HepG2 (cell line): ENCODE data around the gene GINS3. TPM values are rescaled to one million over a fixed set of nuclear protein-coding genes. Genes with fewer than 3 reads are reported as not detected.

Experiments
- ATAC-seq: fragments of 200-7000 bp; cut with Tn5 transposase; 3 replicates; pipeline ENCODE4 v1.9.1; 2020; ENCODE audit warnings: mild to moderate bottlenecking, moderate library complexity
- BruUV-seq: library from RNA; stranded (reverse); fragments of 400-500 nt; replicated peaks from 2 replicates; lab custom pipeline; 2021; lab: Mats Ljungman, UMichigan
- CTCF ChIA-PET: fragments of 300-600 bp; formaldehyde crosslinking; extraction: SDS; loops from one replicate; lab custom pipeline; 2021; ENCODE audit warnings: low total read pairs, inconsistent platforms, low intra/inter-chr PET ratio; lab: Yijun Ruan, JAX
- POLR2A ChIA-PET: fragments of 350-600 bp; sonication (Branson Sonifier 250); formaldehyde crosslinking; loops from one replicate; lab custom pipeline; 2020; ENCODE audit warnings: antibody characterized with exemption, inconsistent platforms; lab: Yijun Ruan, JAX
- DNase-seq: peaks from one replicate; pipeline ENCODE4 v3.0.0-alpha.2; 2015; ENCODE audit warnings: low spot score
- FAIRE-seq: peaks from 3 replicates; lab custom pipeline; 2011; peaks lifted over from hg19 to GRCh38; lab: Jason Lieb, UNC
- H2AFZ ChIP-seq: one replicate; pipeline ENCODE4 v1.6.1; 2011; ENCODE audit warnings: low read length, inconsistent platforms
- H3K27ac ChIP-seq: fragments of 300-600 bp; 3 replicates; pipeline ENCODE4 v1.8.0; 2011; ENCODE audit warnings: mixed run types, mild to moderate bottlenecking, mixed read lengths, low read length, inconsistent platforms; ENCODE audit not compliant: insufficient read depth; ENCODE audit errors: extremely low read length
- H3K27me3 ChIP-seq, 2 experiments: fragments of 200-600 bp in 1 of 2; 2 replicates in 1 of 2; 3 replicates in 1 of 2; pipeline versions ENCODE4 v1.6.0 to v1.8.0; 2011; ENCODE audit warnings: low read length in 2 of 2, mild to moderate bottlenecking in 2 of 2, moderate library complexity in 2 of 2, inconsistent platforms in 1 of 2; ENCODE audit not compliant: insufficient read depth in 2 of 2, control insufficient read depth in 1 of 2
- H3K36me3 ChIP-seq, 2 experiments: fragments of 200-600 bp in 1 of 2; replicated peaks in 1 of 2; 2 replicates in 1 of 2; 3 replicates in 1 of 2; pipeline versions ENCODE4 v1.5.1 to v1.8.0; 2011; ENCODE audit warnings: low read length in 2 of 2, inconsistent platforms in 1 of 2; ENCODE audit not compliant: insufficient read depth in 2 of 2, control insufficient read depth in 1 of 2
- H3K4me1 ChIP-seq: 2 replicates; pipeline ENCODE4 v1.5.1; 2012; ENCODE audit warnings: low read length, inconsistent platforms; ENCODE audit not compliant: insufficient read depth
- H3K4me2 ChIP-seq: 2 replicates; pipeline ENCODE4 v1.6.0; 2011; ENCODE audit warnings: low read depth, low read length, inconsistent platforms
- H3K4me3 ChIP-seq, 3 experiments: fragments of 200-600 bp in 1 of 3; sonication (generic), shearing (Covaris generic) in 1 of 3; replicated peaks in 1 of 3; 2 replicates each; pipeline ENCODE4 v1.5.1; 2011 to 2016; ENCODE audit warnings: low read length in 3 of 3, inconsistent platforms in 2 of 3, low read depth in 2 of 3, mild to moderate bottlenecking in 2 of 3, control low read depth in 1 of 3, mixed read lengths in 1 of 3; ENCODE audit not compliant: insufficient read depth in 1 of 3
- H3K79me2 ChIP-seq: one replicate; pipeline ENCODE4 v1.6.1; 2011; ENCODE audit warnings: low read length, inconsistent platforms; ENCODE audit not compliant: insufficient read depth
- H3K9ac ChIP-seq: 2 replicates; pipeline ENCODE4 v1.6.0; 2011; ENCODE audit warnings: mild to moderate bottlenecking, low read depth, low read length, inconsistent platforms; ENCODE audit not compliant: insufficient read depth
- H3K9me3 ChIP-seq: 2 replicates; pipeline ENCODE4 v1.5.1; 2012; ENCODE audit warnings: mild to moderate bottlenecking, low read length
- H4K20me1 ChIP-seq: 2 replicates; pipeline ENCODE4 v1.6.0; 2011; ENCODE audit warnings: inconsistent platforms, mild to moderate bottlenecking, low read length, moderate library complexity; ENCODE audit not compliant: insufficient read depth
- DNMT1 ChIP-seq: sonication (generic); formaldehyde crosslinking; IDR thresholded peaks from 2 replicates; pipeline ENCODE4 v1.5.1; 2020; ENCODE audit warnings: mild to moderate bottlenecking, missing genetic modification reagents
- IRX3 ChIP-seq: sonication (generic); formaldehyde crosslinking; IDR thresholded peaks from 2 replicates; pipeline ENCODE4 v1.8.1; 2023; ENCODE audit warnings: mild to moderate bottlenecking, low read depth, missing genetic modification reagents, borderline replicate concordance
- ZBTB42 ChIP-seq: sonication (generic); formaldehyde crosslinking; IDR thresholded peaks from 2 replicates; pipeline ENCODE4 v1.5.0; 2020; ENCODE audit warnings: mild to moderate bottlenecking, missing genetic modification reagents
- ZNF629 ChIP-seq: sonication (generic); formaldehyde crosslinking; conservative IDR thresholded peaks from 2 replicates; pipeline ENCODE4 v1.5.0; 2020; ENCODE audit warnings: missing genetic modification reagents
- WGBS: methylation state at CpG from one replicate; pipeline ENCODE4 v1.1.6; 2017; ENCODE audit warnings: low lambda C conversion rate; 5-methylcytosine and 5-hydroxymethylcytosine counted together
- in situ Hi-C: cut with HindIII; loops from 2 replicates; pipeline ENCODE4 v1.10.0; 2017; ENCODE audit warnings: low pct_unique_long_range_greater_than_20kb; ENCODE audit not compliant: extremely low pct_ligation_motif_present
- intact Hi-C: fragments of 100-400 bp; cut with micrococcal nuclease; formaldehyde crosslinking; loops from one replicate; pipeline ENCODE4 v1.10.0; 2022; ENCODE audit not compliant: unreplicated experiment
- polyA plus RNA-seq, 8 experiments: library from polyadenylated mRNA; depleted of rRNA in 3 of 8; stranded (reverse) in 7 of 8; unstranded in 1 of 8; fragments of >200 nt; fragmentation: Illumina TruSeq in 4 of 8; extraction: Trizol in 4 of 8; gene quantifications; 2 replicates each; pipeline versions ENCODE4 v1.2.1 to v1.2.3, GENCODE V29; 2011 to 2016; ENCODE audit warnings: low read depth in 4 of 8, missing spikeins in 1 of 8, mixed read lengths in 1 of 8; ENCODE audit not compliant: insufficient read depth in 1 of 8
- total RNA-seq, 5 experiments: library from RNA; depleted of rRNA; stranded (reverse); fragments of >200 nt; fragmentation: Illumina TruSeq; extraction: Trizol; gene quantifications; 2 replicates each; pipeline ENCODE4 v1.2.3, GENCODE V29; 2016; ENCODE audit warnings: low read depth in 1 of 5
- TF ChIP-seq, protein P1 (sequence below): sonication (generic); formaldehyde crosslinking; IDR thresholded peaks from 2 replicates; pipeline ENCODE4 v1.9.0; 2021; ENCODE audit warnings: mild to moderate bottlenecking, missing genetic modification reagents
- TF ChIP-seq, protein P2 (sequence below): sonication (generic); formaldehyde crosslinking; IDR thresholded peaks from 2 replicates; pipeline ENCODE4; 2020; ENCODE audit warnings: missing genetic modification reagents, mild to moderate bottlenecking, borderline replicate concordance
- TF ChIP-seq, protein P3 (sequence below): sonication (generic); formaldehyde crosslinking; IDR thresholded peaks from 2 replicates; pipeline ENCODE4 v1.9.0; 2022; ENCODE audit warnings: low read depth, missing genetic modification reagents
- TF ChIP-seq, protein P4 (sequence below): sonication (generic); formaldehyde crosslinking; IDR thresholded peaks from 2 replicates; pipeline ENCODE4 v1.9.0; 2021; ENCODE audit warnings: missing genetic modification reagents, mild to moderate bottlenecking, borderline replicate concordance
- TF ChIP-seq, protein P5 (sequence below): sonication (generic); formaldehyde crosslinking; IDR thresholded peaks from 2 replicates; pipeline ENCODE4 v1.5.0; 2020; ENCODE audit warnings: mild to moderate bottlenecking, missing genetic modification reagents

The GINS3 gene
- total and polyA plus RNA-seq, 2 of the 13 experiments (the other 11 are each of a cell fraction or from before 2014, with no cell fraction given) = 6.5 to 19.3 TPM

DNA sequence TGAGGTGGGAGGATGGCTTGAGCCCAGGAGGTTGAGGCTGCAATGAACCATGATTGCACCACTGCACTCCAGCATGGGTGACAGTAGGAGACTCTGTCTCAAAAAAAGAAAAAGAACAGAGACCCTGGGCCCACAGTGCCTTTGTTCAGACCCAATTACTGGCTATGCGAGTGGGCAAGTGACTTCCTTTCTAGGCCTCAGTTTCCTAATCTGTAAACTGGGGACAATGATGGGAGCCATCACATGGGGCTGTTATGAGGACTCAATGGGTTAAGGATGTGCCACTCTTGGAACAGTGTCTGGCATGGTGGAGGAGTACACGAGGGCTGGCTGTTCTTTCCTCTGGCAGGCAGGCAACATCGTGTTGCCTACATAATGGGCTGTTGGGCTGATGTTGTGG, 60.4 kb downstream of the GINS3 start:
- H3K4me1 ChIP-seq = peaks cover 65% of the 10 kb centered on the region
- H3K27me3 ChIP-seq = no peaks in the 10 kb centered on the region
- H3K27ac ChIP-seq = no peak overlapping the region
- TF ChIP-seq, protein P1, sequence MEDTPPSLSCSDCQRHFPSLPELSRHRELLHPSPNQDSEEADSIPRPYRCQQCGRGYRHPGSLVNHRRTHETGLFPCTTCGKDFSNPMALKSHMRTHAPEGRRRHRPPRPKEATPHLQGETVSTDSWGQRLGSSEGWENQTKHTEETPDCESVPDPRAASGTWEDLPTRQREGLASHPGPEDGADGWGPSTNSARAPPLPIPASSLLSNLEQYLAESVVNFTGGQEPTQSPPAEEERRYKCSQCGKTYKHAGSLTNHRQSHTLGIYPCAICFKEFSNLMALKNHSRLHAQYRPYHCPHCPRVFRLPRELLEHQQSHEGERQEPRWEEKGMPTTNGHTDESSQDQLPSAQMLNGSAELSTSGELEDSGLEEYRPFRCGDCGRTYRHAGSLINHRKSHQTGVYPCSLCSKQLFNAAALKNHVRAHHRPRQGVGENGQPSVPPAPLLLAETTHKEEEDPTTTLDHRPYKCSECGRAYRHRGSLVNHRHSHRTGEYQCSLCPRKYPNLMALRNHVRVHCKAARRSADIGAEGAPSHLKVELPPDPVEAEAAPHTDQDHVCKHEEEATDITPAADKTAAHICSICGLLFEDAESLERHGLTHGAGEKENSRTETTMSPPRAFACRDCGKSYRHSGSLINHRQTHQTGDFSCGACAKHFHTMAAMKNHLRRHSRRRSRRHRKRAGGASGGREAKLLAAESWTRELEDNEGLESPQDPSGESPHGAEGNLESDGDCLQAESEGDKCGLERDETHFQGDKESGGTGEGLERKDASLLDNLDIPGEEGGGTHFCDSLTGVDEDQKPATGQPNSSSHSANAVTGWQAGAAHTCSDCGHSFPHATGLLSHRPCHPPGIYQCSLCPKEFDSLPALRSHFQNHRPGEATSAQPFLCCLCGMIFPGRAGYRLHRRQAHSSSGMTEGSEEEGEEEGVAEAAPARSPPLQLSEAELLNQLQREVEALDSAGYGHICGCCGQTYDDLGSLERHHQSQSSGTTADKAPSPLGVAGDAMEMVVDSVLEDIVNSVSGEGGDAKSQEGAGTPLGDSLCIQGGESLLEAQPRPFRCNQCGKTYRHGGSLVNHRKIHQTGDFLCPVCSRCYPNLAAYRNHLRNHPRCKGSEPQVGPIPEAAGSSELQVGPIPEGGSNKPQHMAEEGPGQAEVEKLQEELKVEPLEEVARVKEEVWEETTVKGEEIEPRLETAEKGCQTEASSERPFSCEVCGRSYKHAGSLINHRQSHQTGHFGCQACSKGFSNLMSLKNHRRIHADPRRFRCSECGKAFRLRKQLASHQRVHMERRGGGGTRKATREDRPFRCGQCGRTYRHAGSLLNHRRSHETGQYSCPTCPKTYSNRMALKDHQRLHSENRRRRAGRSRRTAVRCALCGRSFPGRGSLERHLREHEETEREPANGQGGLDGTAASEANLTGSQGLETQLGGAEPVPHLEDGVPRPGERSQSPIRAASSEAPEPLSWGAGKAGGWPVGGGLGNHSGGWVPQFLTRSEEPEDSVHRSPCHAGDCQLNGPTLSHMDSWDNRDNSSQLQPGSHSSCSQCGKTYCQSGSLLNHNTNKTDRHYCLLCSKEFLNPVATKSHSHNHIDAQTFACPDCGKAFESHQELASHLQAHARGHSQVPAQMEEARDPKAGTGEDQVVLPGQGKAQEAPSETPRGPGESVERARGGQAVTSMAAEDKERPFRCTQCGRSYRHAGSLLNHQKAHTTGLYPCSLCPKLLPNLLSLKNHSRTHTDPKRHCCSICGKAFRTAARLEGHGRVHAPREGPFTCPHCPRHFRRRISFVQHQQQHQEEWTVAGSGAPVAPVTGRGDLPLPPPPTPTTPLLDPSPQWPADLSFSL (CRISPR knock-in tag) = no peak
- peak; percentile 76 for TF ChIP-seq ZNF629 (CRISPR knock-in tag)
- TF ChIP-seq ZBTB42 = no peak
- TF ChIP-seq, protein P2, sequence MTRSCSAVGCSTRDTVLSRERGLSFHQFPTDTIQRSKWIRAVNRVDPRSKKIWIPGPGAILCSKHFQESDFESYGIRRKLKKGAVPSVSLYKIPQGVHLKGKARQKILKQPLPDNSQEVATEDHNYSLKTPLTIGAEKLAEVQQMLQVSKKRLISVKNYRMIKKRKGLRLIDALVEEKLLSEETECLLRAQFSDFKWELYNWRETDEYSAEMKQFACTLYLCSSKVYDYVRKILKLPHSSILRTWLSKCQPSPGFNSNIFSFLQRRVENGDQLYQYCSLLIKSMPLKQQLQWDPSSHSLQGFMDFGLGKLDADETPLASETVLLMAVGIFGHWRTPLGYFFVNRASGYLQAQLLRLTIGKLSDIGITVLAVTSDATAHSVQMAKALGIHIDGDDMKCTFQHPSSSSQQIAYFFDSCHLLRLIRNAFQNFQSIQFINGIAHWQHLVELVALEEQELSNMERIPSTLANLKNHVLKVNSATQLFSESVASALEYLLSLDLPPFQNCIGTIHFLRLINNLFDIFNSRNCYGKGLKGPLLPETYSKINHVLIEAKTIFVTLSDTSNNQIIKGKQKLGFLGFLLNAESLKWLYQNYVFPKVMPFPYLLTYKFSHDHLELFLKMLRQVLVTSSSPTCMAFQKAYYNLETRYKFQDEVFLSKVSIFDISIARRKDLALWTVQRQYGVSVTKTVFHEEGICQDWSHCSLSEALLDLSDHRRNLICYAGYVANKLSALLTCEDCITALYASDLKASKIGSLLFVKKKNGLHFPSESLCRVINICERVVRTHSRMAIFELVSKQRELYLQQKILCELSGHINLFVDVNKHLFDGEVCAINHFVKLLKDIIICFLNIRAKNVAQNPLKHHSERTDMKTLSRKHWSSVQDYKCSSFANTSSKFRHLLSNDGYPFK (CRISPR knock-in tag) = no peak
- no peak for TF ChIP-seq DNMT1 (CRISPR knock-in tag)
- TF ChIP-seq, protein P3, sequence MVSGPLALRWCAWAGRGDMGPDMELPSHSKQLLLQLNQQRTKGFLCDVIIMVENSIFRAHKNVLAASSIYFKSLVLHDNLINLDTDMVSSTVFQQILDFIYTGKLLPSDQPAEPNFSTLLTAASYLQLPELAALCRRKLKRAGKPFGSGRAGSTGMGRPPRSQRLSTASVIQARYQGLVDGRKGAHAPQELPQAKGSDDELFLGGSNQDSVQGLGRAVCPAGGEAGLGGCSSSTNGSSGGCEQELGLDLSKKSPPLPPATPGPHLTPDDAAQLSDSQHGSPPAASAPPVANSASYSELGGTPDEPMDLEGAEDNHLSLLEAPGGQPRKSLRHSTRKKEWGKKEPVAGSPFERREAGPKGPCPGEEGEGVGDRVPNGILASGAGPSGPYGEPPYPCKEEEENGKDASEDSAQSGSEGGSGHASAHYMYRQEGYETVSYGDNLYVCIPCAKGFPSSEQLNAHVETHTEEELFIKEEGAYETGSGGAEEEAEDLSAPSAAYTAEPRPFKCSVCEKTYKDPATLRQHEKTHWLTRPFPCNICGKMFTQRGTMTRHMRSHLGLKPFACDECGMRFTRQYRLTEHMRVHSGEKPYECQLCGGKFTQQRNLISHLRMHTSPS (CRISPR knock-in tag) = no peak
- TF ChIP-seq, protein P4, sequence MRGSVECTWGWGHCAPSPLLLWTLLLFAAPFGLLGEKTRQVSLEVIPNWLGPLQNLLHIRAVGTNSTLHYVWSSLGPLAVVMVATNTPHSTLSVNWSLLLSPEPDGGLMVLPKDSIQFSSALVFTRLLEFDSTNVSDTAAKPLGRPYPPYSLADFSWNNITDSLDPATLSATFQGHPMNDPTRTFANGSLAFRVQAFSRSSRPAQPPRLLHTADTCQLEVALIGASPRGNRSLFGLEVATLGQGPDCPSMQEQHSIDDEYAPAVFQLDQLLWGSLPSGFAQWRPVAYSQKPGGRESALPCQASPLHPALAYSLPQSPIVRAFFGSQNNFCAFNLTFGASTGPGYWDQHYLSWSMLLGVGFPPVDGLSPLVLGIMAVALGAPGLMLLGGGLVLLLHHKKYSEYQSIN = no peak
- no peak for TF ChIP-seq IRX3 (CRISPR knock-in tag)
- TF ChIP-seq, protein P5, sequence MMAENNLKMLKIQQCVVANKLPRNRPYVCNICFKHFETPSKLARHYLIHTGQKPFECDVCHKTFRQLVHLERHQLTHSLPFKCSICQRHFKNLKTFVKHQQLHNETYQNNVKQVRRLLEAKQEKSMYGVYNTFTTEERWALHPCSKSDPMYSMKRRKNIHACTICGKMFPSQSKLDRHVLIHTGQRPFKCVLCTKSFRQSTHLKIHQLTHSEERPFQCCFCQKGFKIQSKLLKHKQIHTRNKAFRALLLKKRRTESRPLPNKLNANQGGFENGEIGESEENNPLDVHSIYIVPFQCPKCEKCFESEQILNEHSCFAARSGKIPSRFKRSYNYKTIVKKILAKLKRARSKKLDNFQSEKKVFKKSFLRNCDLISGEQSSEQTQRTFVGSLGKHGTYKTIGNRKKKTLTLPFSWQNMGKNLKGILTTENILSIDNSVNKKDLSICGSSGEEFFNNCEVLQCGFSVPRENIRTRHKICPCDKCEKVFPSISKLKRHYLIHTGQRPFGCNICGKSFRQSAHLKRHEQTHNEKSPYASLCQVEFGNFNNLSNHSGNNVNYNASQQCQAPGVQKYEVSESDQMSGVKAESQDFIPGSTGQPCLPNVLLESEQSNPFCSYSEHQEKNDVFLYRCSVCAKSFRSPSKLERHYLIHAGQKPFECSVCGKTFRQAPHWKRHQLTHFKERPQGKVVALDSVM (CRISPR knock-in tag) = peak; percentile 39; the same call in 1 of the 2 replicates
- H4K20me1 ChIP-seq = no peaks in the 10 kb centered on the region
- no peak overlapping the region for H3K9ac ChIP-seq
- H2AFZ ChIP-seq = no peak overlapping the region
- no TSS peak for BruUV-seq
- CTCF ChIA-PET = no interaction called here
- H3K9me3 ChIP-seq = no peaks in the 10 kb centered on the region
- no peaks in the 10 kb centered on the region for H3K79me2 ChIP-seq
- POLR2A ChIA-PET = interaction anchor here (0.6 to 1.1 kb wide), 2 partner anchors 60 to 428 kb away, joined by 3 to 5 read pairs; partner anchors contain the start of gene GINS3
- no peak overlapping the region for H3K4me3 ChIP-seq
- H3K36me3 ChIP-seq = no peaks in the 10 kb centered on the region
- H3K4me2 ChIP-seq = no peak overlapping the region
- DNase-seq = no peak
- no peak for ATAC-seq
- FAIRE-seq = no peak
- in situ Hi-C loops (no loop called here), intact Hi-C loops (no loop called here)
- 95% methylated on average over 1 of the region's 3 CpGs for whole genome bisulfite sequencing
